ENCODE results near the gene SMCR8.
"Not testable (repeated sequence)": the region's sequence is repeated elsewhere in the genome, so short reads cannot be mapped to it uniquely, and the experiment has no call there.

The SMCR8 gene

DNA sequence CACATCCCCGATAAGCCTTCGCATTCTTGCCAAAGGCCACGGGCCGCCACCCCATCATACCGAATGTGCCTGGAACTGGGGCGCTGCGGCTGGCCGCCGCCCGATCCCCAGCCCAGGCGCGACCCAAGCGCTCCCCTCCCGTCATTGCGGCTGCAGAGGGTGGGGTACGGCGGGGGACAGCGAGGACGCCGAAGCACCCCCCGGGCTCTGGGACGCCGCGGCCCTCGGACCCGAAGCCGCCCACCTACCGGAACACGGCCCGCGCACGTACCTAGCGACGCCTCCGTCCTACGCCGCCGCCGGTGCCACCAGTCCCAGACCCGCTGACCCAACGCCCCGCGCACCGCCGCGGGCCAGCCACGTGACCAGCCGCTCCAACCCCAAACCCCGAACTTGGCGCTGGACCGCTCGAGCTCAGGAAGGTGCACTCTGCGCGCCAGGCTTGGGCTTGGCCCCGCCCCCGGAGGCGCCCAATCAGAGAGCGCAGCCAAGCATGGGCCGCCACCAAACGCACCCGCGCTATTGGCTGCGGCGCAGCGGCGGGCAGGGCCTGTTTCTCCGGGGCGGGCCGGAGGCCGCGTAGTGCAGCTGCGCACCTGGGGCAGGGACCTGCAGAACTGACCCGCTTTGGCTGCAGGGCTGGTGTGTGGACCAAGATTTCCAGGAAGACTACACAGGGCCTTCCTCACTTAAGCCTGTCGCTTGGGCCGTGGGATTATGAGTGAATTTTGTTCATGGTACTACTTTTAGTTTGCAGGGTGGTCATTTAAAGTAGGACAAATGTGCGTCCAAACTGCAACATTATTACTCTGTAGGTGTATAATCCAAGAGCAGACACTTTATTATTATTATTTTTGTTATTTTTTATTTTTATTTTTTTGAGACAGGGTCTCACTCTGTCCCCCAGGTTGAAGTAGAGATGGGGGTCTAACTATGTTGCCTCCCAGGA lies 48.3 kb downstream of the SMCR8 start, which contains the start of gene SHMT1:
Gene SHMT1 (minus strand): TSS at position 450 of the 949 bp plus-strand sequence. CDS start 7,569 bp downstream, outside the sequence.
- DNase-seq: peak; percentile 90

- DNase-seq: no peak
Measured at GRCh38 chr17:18364166-18364565, 49.1 kb downstream of the SMCR8 start.

GRCh38 chr17:18368946-18369345 lies 53.9 kb downstream of the SMCR8 start:
- no peak for DNase-seq

DNA sequence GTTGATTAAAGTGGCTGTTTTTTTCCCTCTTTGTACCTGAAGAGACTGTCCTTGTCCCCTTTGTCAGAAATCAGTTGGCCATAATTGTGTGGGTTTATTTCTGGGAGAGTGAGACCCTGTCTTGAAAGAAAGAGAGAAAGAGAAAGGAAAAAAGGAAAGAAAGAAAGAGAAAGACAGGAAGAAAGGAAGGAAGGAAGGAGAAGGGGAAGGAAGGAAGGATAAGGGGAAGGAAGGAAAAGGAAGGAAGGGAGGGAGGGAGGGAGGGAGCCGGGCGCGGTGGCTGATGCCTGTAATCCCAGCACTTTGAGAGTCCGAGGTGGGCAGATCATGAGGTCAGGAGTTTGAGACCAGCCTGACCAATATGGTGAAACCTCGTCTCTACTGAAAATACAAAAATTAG lies 55.7 kb downstream of the SMCR8 start:
- no peak for DNase-seq

DNA sequence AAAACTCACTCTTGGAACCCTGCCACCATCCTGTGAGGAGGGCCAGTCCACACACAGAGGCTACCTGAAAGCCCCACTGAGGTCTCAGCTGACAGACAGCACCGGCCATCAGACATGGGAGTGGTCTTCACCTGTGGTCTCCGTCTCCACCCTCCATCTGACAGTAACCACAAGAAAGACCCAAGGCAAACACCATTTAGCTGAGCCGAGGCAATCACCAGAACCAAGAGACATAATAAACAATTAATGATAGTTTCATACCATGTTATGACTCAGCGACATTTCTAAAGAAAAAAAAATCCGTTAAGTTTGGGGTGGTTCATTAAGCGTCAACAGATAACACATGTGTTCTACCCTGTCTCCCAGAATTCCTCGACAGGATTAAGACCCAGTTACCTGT lies 56.4 kb downstream of the SMCR8 start:
- DNase-seq: no peak

GRCh38 chr17:18373181-18373580 lies 58.1 kb downstream of the SMCR8 start:
- not testable (repeated sequence) for DNase-seq

- DNase-seq: no peak
Measured at GRCh38 chr17:18374216-18374615, 59.1 kb downstream of the SMCR8 start.
